Tibial nerve (tissue), 4 donors: ENCODE data around the gene TNN. TPM values are rescaled to one million over a fixed set of nuclear protein-coding genes. Genes with fewer than 3 reads are reported as not detected.

ENCODE experiments used
- DNase-seq, 2 donors: peaks; one replicate each; pipeline ENCODE4 v3.0.0-alpha.2; 2019; ENCODE audit warnings: low spot score in 2 of 2
- H3K27ac ChIP-seq, 4 donors: fragments of 200-600 bp; sonication (generic) in 3 of 4; one replicate each; pipeline ENCODE4 v1.5.1; 2017 to 2019; ENCODE audit warnings: mild to moderate bottlenecking in 1 of 4
- H3K27me3 ChIP-seq, 2 donors: fragments of 200-600 bp; sonication (generic) in 1 of 2; one replicate each; pipeline versions ENCODE4 v1.5.1 to v1.6.0; 2017 to 2019
- H3K36me3 ChIP-seq, 3 donors: fragments of 200-600 bp; sonication (generic); one replicate each; pipeline ENCODE4 v1.5.1; 2018 to 2019
- H3K4me1 ChIP-seq, 4 donors: fragments of 200-600 bp; sonication (generic) in 3 of 4; one replicate each; pipeline ENCODE4 v1.5.1; 2017 to 2019
- H3K4me3 ChIP-seq, 4 donors: fragments of 200-600 bp; sonication (generic) in 3 of 4; one replicate each; pipeline ENCODE4 v1.5.1; 2017 to 2019; ENCODE audit warnings: mild to moderate bottlenecking in 1 of 4, moderate library complexity in 1 of 4
- H3K9me3 ChIP-seq, 4 donors: fragments of 200-600 bp; sonication (generic) in 3 of 4; one replicate each; pipeline ENCODE4 v1.5.1; 2017 to 2019
- EP300 ChIP-seq, 2 donors: sonication (generic); formaldehyde crosslinking; IDR thresholded peaks; one replicate each; pipeline ENCODE4 v1.6.1; 2017; ENCODE audit warnings: antibody characterized with exemption in 2 of 2, mild to moderate bottlenecking in 1 of 2
- POLR2A ChIP-seq, 2 donors: fragments of 450-650 bp; IDR thresholded peaks; one replicate each; pipeline ENCODE4 v1.6.1; 2017; ENCODE audit warnings: antibody characterized with exemption in 2 of 2, mild to moderate bottlenecking in 2 of 2, moderate library complexity in 2 of 2
- WGBS, 2 donors: methylation state at CpG; one replicate each; pipeline ENCODE4 v1.1.5; 2018; 5-methylcytosine and 5-hydroxymethylcytosine counted together
- total RNA-seq, 4 donors: library from RNA; depleted of rRNA; stranded (reverse); fragments of >200 nt; gene quantifications; one replicate each; pipeline ENCODE4 v1.1.0, GENCODE V29; 2016
- TF ChIP-seq, protein P1 (sequence below), 5 experiments: fragments of 200-600 bp in 3 of 5; fragments of 450-650 bp in 2 of 5; sonication (generic) in 3 of 5; IDR thresholded peaks; one replicate each; pipeline ENCODE4 v1.5.1; 2016 to 2019; ENCODE audit warnings: antibody characterized with exemption in 5 of 5, mild to moderate bottlenecking in 3 of 5, moderate library complexity in 2 of 5

TNN gene
- total RNA-seq, 4 donors from 2014 or later, result 0.39 TPM; not detected in 3

DNA sequence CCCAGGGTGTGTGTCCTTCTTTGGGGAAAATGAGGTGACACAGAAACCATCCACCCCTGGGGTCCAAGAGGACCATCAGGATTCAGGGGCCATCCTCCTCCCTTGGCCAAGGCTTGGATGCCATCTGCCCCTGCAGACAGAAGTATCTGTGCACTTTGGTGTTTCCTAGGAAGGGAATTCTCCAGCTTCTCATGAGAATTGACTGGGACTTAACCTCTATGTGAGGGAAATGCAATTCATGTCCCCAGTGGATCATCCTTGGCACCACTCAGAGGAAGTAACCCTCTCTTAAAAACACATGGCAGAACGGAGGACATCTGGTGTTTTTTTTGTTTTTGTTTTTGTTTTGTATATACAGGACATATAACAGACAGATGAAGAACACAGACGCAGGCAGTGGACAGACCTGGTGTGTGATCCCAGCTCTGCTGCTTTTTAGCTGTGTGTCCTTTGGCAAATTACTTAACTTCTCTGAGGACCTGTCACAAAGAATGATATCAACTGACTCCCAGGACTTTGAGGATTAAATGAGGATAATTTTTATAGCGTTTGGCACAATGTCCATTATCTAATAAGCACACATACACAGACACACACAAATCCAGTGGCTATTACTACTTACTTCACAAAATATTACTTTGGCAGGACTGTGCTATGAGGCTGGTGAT is 3.8 kb downstream of the TNN start:
- H3K4me1 ChIP-seq, result peaks cover 0 to 32% (median 11%) of the 10 kb centered on the region in 4 donors
- H3K4me3 ChIP-seq, result no peak overlapping the region
- TF ChIP-seq, protein P1, sequence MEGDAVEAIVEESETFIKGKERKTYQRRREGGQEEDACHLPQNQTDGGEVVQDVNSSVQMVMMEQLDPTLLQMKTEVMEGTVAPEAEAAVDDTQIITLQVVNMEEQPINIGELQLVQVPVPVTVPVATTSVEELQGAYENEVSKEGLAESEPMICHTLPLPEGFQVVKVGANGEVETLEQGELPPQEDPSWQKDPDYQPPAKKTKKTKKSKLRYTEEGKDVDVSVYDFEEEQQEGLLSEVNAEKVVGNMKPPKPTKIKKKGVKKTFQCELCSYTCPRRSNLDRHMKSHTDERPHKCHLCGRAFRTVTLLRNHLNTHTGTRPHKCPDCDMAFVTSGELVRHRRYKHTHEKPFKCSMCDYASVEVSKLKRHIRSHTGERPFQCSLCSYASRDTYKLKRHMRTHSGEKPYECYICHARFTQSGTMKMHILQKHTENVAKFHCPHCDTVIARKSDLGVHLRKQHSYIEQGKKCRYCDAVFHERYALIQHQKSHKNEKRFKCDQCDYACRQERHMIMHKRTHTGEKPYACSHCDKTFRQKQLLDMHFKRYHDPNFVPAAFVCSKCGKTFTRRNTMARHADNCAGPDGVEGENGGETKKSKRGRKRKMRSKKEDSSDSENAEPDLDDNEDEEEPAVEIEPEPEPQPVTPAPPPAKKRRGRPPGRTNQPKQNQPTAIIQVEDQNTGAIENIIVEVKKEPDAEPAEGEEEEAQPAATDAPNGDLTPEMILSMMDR (IDR thresholded peaks at IDR 0.05), result no peak
- TF ChIP-seq EP300 (IDR thresholded peaks at IDR 0.05), result no peak
- no peak for TF ChIP-seq POLR2A (IDR thresholded peaks at IDR 0.05)
- H3K27ac ChIP-seq, result peak overlapping the region in 1 of 4 donors; percentile 45
- 64 to 74% methylated on average over 3 of the region's 3 CpGs for WGBS, 2 donors
- H3K36me3 ChIP-seq, result no peaks in the 10 kb centered on the region
- H3K9me3 ChIP-seq, result no peaks in the 10 kb centered on the region
- no peak for DNase-seq
- no peaks in the 10 kb centered on the region for H3K27me3 ChIP-seq

DNA sequence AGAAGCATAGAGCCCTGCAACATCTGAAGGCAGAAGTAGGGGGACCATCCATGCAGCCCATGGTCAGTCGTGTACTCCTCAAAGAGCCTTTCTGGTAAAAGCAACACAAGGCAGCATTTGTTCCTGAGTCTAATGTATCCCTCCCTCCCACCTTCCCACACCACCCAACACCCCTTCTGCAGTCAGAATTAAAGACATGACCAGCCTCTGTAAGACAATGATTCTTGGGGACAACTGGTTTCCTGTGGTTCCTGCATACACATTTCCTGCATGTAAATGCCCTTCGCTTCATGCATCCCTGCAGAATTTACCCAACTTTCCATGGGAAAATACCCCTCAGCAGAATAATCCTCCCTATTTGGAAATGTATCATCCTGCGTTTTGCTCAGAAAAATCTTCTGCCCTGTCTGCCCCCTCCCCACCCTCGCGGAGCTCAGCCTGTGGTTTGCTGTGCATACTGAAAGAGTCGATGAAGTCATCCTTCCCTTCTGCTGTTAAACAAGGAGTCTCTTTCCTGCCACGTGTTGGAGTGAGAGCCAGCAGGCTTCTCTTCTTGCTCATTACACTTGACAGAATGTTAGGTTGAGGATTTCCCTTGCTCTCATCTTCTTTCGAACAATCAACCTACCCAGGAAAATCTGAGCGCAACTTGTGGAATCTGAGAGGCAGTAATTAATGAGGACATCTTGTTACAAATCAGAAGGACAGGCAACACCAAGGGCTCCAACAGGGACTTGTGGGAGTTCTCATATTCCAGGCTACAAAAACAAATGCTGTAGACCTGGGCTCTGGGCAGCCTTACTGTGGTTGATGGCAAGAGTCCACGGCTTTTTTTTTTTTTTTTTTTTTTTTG is 4.7 kb downstream of the TNN start:
- TF ChIP-seq, protein P1 (IDR thresholded peaks at IDR 0.05), result no peak
- TF ChIP-seq POLR2A (IDR thresholded peaks at IDR 0.05) (no peak), EP300 (IDR thresholded peaks at IDR 0.05) (peak in 1 of 2 donors; percentile 6)
- Histone ChIP-seq H3K27me3 (no peaks in the 10 kb centered on the region), H3K4me3 (peak overlapping the region in 1 of 4 donors; percentile 19), H3K36me3 (no peaks in the 10 kb centered on the region), H3K27ac (peak overlapping the region in 1 of 4 donors; percentile 45), H3K9me3 (no peaks in the 10 kb centered on the region), H3K4me1 (peaks cover 0 to 32% (median 11%) of the 10 kb centered on the region in 4 donors)
- WGBS, 2 donors, result 12 to 22% methylated on average over 10 of the region's 10 CpGs
- DNase-seq, result peak in 1 of 2 donors; percentile 59

DNA sequence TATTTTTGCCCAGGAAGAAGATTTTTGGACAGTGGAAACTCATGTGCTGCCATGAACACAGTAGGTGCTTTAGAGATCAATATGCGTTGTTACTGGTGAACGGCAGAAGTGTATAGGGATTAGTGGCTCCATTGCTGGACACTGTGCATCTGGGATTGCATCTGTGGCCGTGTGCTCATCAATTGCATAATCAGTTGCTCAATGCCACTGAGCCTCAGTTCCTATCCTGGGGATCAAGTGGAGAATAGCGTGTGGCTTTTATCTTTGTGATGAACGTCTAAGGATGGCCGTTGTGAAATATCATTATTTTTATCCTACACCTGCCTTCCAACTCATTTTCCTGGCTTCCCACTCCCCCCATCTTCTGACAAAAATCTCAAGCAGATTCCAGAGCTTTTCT is 5.4 kb downstream of the TNN start:
- H3K27me3 ChIP-seq, result no peaks in the 10 kb centered on the region
- no peak overlapping the region for H3K4me3 ChIP-seq
- TF ChIP-seq, protein P1 (IDR thresholded peaks at IDR 0.05), result no peak
- TF ChIP-seq EP300 (IDR thresholded peaks at IDR 0.05), result peak in 1 of 2 donors; percentile 79
- H3K4me1 ChIP-seq, result peaks cover 0 to 32% (median 11%) of the 10 kb centered on the region in 4 donors
- WGBS, 2 donors, result 49 to 51% methylated on average over 6 of the region's 6 CpGs
- H3K36me3 ChIP-seq, result no peaks in the 10 kb centered on the region
- H3K27ac ChIP-seq, result peak overlapping the region in 1 of 4 donors; percentile 45
- DNase-seq, result peak; percentile 19 to 52
- no peaks in the 10 kb centered on the region for H3K9me3 ChIP-seq

DNA sequence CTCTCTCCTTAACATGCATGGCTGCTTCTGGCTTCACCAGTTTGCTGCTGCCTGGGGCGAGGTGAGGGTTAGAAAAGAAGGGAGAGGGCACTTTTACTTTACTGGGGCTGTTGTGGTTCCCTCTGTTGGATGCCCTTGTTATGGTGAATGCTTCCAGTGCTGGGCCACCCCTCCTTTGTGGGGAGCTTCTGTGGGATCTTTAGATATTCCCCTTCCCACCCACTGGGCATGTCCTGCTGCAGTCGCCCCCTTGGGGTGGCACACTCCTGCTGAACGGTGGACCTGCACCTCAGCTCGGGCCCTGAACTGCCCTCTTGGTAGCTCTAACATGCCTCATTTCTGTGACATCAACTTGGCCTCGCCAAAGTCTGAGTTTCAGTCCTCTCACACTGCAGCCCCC is 6.0 kb downstream of the TNN start:
- H3K27me3 ChIP-seq, result no peaks in the 10 kb centered on the region
- no peaks in the 10 kb centered on the region for H3K9me3 ChIP-seq
- H3K4me3 ChIP-seq, result no peak overlapping the region
- no peak for DNase-seq
- H3K4me1 ChIP-seq, result peaks cover 0 to 32% (median 11%) of the 10 kb centered on the region in 4 donors
- peak overlapping the region in 1 of 4 donors; percentile 23 for H3K27ac ChIP-seq
- 65 to 69% methylated on average over 5 of the region's 5 CpGs for WGBS, 2 donors
- TF ChIP-seq, protein P1 (IDR thresholded peaks at IDR 0.05), result no peak
- TF ChIP-seq POLR2A (IDR thresholded peaks at IDR 0.05) (no peak), EP300 (IDR thresholded peaks at IDR 0.05) (no peak)
- H3K36me3 ChIP-seq, result no peaks in the 10 kb centered on the region
